DND-41 (cell line): ENCODE results near the gene GEMIN7.

Experiments used
- EZH2 ChIP-seq: IDR thresholded peaks from 3 replicates; pipeline ENCODE4 v1.6.1; 2012; ENCODE audit warnings: borderline replicate concordance, low read depth, mild to moderate bottlenecking, moderate library complexity, low read length, inconsistent platforms; ENCODE audit not compliant: severe bottlenecking
- TF ChIP-seq, protein P1 (sequence below): IDR thresholded peaks from 2 replicates; pipeline ENCODE4 v1.5.1; 2012; ENCODE audit warnings: borderline replicate concordance, low read length, moderate library complexity, mild to moderate bottlenecking; ENCODE audit not compliant: poor library complexity, severe bottlenecking; ENCODE audit errors: extremely low read depth

DNA sequence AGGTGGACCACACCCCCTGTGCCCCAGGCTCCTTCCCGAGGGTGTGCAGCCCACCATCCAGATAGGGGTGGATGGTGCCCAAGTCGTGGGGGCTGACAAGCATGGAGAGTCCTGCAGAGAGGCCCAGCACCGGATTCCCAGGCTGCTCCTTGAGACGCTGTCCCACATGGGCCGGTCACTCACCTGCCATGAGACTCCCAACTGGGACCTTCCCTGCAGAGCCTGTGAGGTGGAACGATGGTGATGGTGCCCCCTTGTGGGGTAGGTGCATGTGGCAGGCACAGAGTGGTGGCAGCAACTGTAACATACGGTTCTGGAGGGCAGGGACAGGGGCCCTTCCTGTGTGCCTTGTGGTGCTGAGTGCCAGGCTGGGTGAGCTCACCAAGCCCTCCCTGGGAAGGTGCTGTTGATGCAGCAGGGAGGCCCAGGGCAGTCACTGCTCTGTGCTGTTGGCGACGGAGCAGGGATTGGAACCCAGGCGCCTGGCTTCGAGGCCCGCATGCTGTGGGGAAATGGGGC, 47.0 kb downstream of the GEMIN7 start:
- TF ChIP-seq, protein P1, sequence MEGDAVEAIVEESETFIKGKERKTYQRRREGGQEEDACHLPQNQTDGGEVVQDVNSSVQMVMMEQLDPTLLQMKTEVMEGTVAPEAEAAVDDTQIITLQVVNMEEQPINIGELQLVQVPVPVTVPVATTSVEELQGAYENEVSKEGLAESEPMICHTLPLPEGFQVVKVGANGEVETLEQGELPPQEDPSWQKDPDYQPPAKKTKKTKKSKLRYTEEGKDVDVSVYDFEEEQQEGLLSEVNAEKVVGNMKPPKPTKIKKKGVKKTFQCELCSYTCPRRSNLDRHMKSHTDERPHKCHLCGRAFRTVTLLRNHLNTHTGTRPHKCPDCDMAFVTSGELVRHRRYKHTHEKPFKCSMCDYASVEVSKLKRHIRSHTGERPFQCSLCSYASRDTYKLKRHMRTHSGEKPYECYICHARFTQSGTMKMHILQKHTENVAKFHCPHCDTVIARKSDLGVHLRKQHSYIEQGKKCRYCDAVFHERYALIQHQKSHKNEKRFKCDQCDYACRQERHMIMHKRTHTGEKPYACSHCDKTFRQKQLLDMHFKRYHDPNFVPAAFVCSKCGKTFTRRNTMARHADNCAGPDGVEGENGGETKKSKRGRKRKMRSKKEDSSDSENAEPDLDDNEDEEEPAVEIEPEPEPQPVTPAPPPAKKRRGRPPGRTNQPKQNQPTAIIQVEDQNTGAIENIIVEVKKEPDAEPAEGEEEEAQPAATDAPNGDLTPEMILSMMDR: peak; percentile 91
- TF ChIP-seq EZH2: no peak
